Endometrium (tissue), 2 donors: ENCODE measurements around the gene RPL23.

Experiments used
- FAIRE-seq: peaks from 2 replicates; lab custom pipeline; 2012; peaks lifted over from hg19 to GRCh38; lab: Jason Lieb, UNC
- donor health status: control.
- donor health status: control.

The RPL23 gene

GRCh38 chr17:38853292-38854219 is at the start of gene RPL23:
TSS of gene RPL23 (minus strand) at chr17:38853721. CDS start at chr17:38853710, 11 bp downstream.
- peak; percentile 83 for FAIRE-seq

- FAIRE-seq: no peak
Observed at GRCh38 chr17:38900978-38901656, 47.6 kb upstream of the RPL23 start.

GRCh38 chr17:38899421-38899820 is 45.9 kb upstream of the RPL23 start:
- no peak for FAIRE-seq

- FAIRE-seq: no peak
Observed at GRCh38 chr17:38898812-38899348, 45.4 kb upstream of the RPL23 start.

- no peak for FAIRE-seq
Observed at GRCh38 chr17:38898291-38898679, 44.8 kb upstream of the RPL23 start.

- FAIRE-seq: no peak
Observed at GRCh38 chr17:38897671-38898290, 44.3 kb upstream of the RPL23 start.

- no peak for FAIRE-seq
Observed at GRCh38 chr17:38897176-38897575, 43.7 kb upstream of the RPL23 start.

GRCh38 chr17:38896346-38896954 is 42.9 kb upstream of the RPL23 start:
- no peak for FAIRE-seq

GRCh38 chr17:38894276-38894675 is 40.8 kb upstream of the RPL23 start:
- no peak for FAIRE-seq

GRCh38 chr17:38893607-38894006 is 40.1 kb upstream of the RPL23 start:
- FAIRE-seq: no peak

GRCh38 chr17:38893113-38893512 is 39.6 kb upstream of the RPL23 start:
- no peak for FAIRE-seq

- no peak for FAIRE-seq
Observed at GRCh38 chr17:38892620-38893019, 39.1 kb upstream of the RPL23 start.

- FAIRE-seq: no peak
Observed at GRCh38 chr17:38892083-38892482, 38.6 kb upstream of the RPL23 start.

GRCh38 chr17:38891441-38891840 is 37.9 kb upstream of the RPL23 start:
- no peak for FAIRE-seq

GRCh38 chr17:38890410-38890746 is 36.9 kb upstream of the RPL23 start:
- no peak for FAIRE-seq

GRCh38 chr17:38889745-38890409 is 36.4 kb upstream of the RPL23 start:
- FAIRE-seq: no peak

GRCh38 chr17:38888842-38889241 is 35.3 kb upstream of the RPL23 start:
- no peak for FAIRE-seq

- no peak for FAIRE-seq
Observed at GRCh38 chr17:38886643-38887010, 33.1 kb upstream of the RPL23 start.

GRCh38 chr17:38885728-38886642 is 32.5 kb upstream of the RPL23 start:
- no peak for FAIRE-seq

GRCh38 chr17:38885044-38885727 is 31.7 kb upstream of the RPL23 start:
- no peak for FAIRE-seq
